Left kidney (tissue), 2 donors: ENCODE results near the gene SLC8A2. TPM values are rescaled to one million over a fixed set of nuclear protein-coding genes. Genes with fewer than 3 reads are reported as not detected.
"Not testable (repeated sequence)": the region's sequence is repeated elsewhere in the genome, so short reads cannot be mapped to it uniquely, and the experiment has no call there.

Source experiments
- DNase-seq: peaks from one replicate; pipeline ENCODE4 v3.0.0-alpha.2; 2013
- polyA plus RNA-seq: library from polyadenylated mRNA; unstranded; fragments of 120-200 nt; gene quantifications from one replicate; pipeline ENCODE4 v1.2.1, GENCODE V29; 2013; ENCODE audit not compliant: insufficient read length

SLC8A2 gene
- polyA plus RNA-seq, 1 donor, result 0.13 TPM

- DNase-seq, result no peak
These were observed 16.1 kb upstream of the SLC8A2 start for GRCh38 chr19:47487551-47488515.

GRCh38 chr19:47486900-47487299 is 15.2 kb upstream of the SLC8A2 start:
- DNase-seq, result no peak

- DNase-seq, result not testable (repeated sequence)
These were observed 14.5 kb upstream of the SLC8A2 start for GRCh38 chr19:47486220-47486619.

- DNase-seq, result no peak
These were observed 13.5 kb upstream of the SLC8A2 start for GRCh38 chr19:47485210-47485609.

GRCh38 chr19:47483800-47484690 is 12.4 kb upstream of the SLC8A2 start, which contains the start of gene KPTN:
TSS of gene KPTN (minus strand) at chr19:47484219. CDS start at chr19:47484160, 59 bp downstream.
- DNase-seq, result peak; percentile 84

GRCh38 chr19:47483200-47483599 is 11.5 kb upstream of the SLC8A2 start:
- no peak for DNase-seq

GRCh38 chr19:47481460-47482052 is 9.9 kb upstream of the SLC8A2 start:
- DNase-seq, result no peak

GRCh38 chr19:47480658-47481057 is 9.0 kb upstream of the SLC8A2 start:
- DNase-seq, result no peak

GRCh38 chr19:47479701-47480503 is 8.2 kb upstream of the SLC8A2 start:
- no peak for DNase-seq

GRCh38 chr19:47476438-47476972 is 4.8 kb upstream of the SLC8A2 start:
- DNase-seq, result no peak

GRCh38 chr19:47475465-47475864 is 3.8 kb upstream of the SLC8A2 start:
- no peak for DNase-seq

- DNase-seq, result no peak
These were observed 1.6 kb upstream of the SLC8A2 start for GRCh38 chr19:47473336-47473735.

GRCh38 chr19:47471381-47471732 is 336 bp downstream of the SLC8A2 start:
- DNase-seq, result no peak

GRCh38 chr19:47470447-47471195 is 1.1 kb downstream of the SLC8A2 start:
- DNase-seq, result no peak

GRCh38 chr19:47469719-47470118 is 2.0 kb downstream of the SLC8A2 start:
- DNase-seq, result no peak

GRCh38 chr19:47469363-47469700 is 2.4 kb downstream of the SLC8A2 start:
- no peak for DNase-seq

GRCh38 chr19:47467914-47468313 is 3.8 kb downstream of the SLC8A2 start:
- no peak for DNase-seq

GRCh38 chr19:47465957-47466356 is 5.7 kb downstream of the SLC8A2 start:
- no peak for DNase-seq

GRCh38 chr19:47464675-47465419 is 6.8 kb downstream of the SLC8A2 start:
- no peak for DNase-seq

- no peak for DNase-seq
These were observed 9.8 kb downstream of the SLC8A2 start for GRCh38 chr19:47461876-47462275.
